Panc1 (cell line): Measurements from ENCODE around the gene C1orf50. TPM values are rescaled to one million over a fixed set of nuclear protein-coding genes. Genes with fewer than 3 reads are reported as not detected.

Source experiments
- ATAC-seq: fragments of 200-7000 bp; cut with Tn5 transposase; 2 replicates; pipeline ENCODE4 v1.9.1; 2020; ENCODE audit warnings: mild to moderate bottlenecking, moderate library complexity
- BruUV-seq: library from RNA; stranded (reverse); fragments of 400-500 nt; replicated peaks from 2 replicates; lab custom pipeline; 2021; lab: Mats Ljungman, UMichigan
- CTCF ChIA-PET: fragments of 300-600 bp; sonication (Branson Sonifier 250); formaldehyde crosslinking; loops from one replicate; lab custom pipeline; 2022; ENCODE audit warnings: antibody characterized with exemption; lab: Charles Lee
- POLR2A ChIA-PET: fragments of 300-600 bp; sonication (Branson Sonifier 250); formaldehyde crosslinking; loops from one replicate; lab custom pipeline; 2022; ENCODE audit warnings: antibody characterized with exemption; lab: Charles Lee
- DNase-seq: peaks from one replicate; pipeline ENCODE4 v3.0.0-alpha.2; 2010; ENCODE audit warnings: low read depth, low spot score
- H3K27ac ChIP-seq: 2 replicates; pipeline ENCODE4 v1.5.1; 2011; ENCODE audit warnings: mild to moderate bottlenecking, low read length, inconsistent platforms
- H3K27me3 ChIP-seq: fragments of 200-500 bp; sonication (Bioruptor generic); 2 replicates; pipeline ENCODE4 v1.6.0; 2014; ENCODE audit warnings: low read length, inconsistent platforms; ENCODE audit not compliant: control insufficient read depth, insufficient read depth
- H3K36me3 ChIP-seq: fragments of 200-500 bp; sonication (Bioruptor generic); 2 replicates; pipeline ENCODE4 v1.5.1; 2014; ENCODE audit warnings: inconsistent platforms, mild to moderate bottlenecking, low read length, moderate library complexity; ENCODE audit not compliant: control insufficient read depth, insufficient read depth
- H3K4me1 ChIP-seq: 2 replicates; pipeline ENCODE4 v1.5.1; 2011; ENCODE audit warnings: inconsistent platforms, mild to moderate bottlenecking, low read length, moderate library complexity; ENCODE audit not compliant: control insufficient read depth, insufficient read depth
- H3K4me3 ChIP-seq, 2 experiments: 2 replicates each; pipeline ENCODE4 v1.5.1; 2011 to 2012; ENCODE audit warnings: low read depth in 2 of 2, low read length in 2 of 2, mild to moderate bottlenecking in 2 of 2, inconsistent platforms in 1 of 2, moderate library complexity in 1 of 2
- H3K9me3 ChIP-seq: fragments of 200-500 bp; sonication (Bioruptor generic); 2 replicates; pipeline ENCODE4 v1.5.1; 2014; ENCODE audit warnings: low read depth, mild to moderate bottlenecking, inconsistent platforms, low read length, moderate library complexity; ENCODE audit not compliant: control insufficient read depth, insufficient read depth
- CTCF ChIP-seq: fragments of 450-650 bp; IDR thresholded peaks from 2 replicates; pipeline ENCODE4 v1.5.1; 2017; ENCODE audit warnings: mild to moderate bottlenecking
- POLR2AphosphoS5 ChIP-seq: IDR thresholded peaks from 2 replicates; pipeline ENCODE4 v1.6.1; 2012; ENCODE audit warnings: mild to moderate bottlenecking, low read depth, low read length, moderate library complexity
- REST ChIP-seq, 2 experiments: IDR thresholded peaks; 2 replicates each; pipeline ENCODE4 v1.6.1; 2011 to 2012; ENCODE audit warnings: low read depth in 2 of 2, control low read depth in 1 of 2, low read length in 1 of 2, mild to moderate bottlenecking in 1 of 2, moderate library complexity in 1 of 2; ENCODE audit not compliant: insufficient read depth in 1 of 2
- SIN3A ChIP-seq: IDR thresholded peaks from 2 replicates; pipeline ENCODE4 v1.6.1; 2012; ENCODE audit warnings: low read depth, mild to moderate bottlenecking, low read length, moderate library complexity, borderline replicate concordance; ENCODE audit not compliant: insufficient read depth
- TCF7L2 ChIP-seq: IDR thresholded peaks from 2 replicates; pipeline ENCODE4 v1.6.1; 2011; ENCODE audit warnings: mild to moderate bottlenecking, low read depth, low read length, inconsistent platforms
- in situ Hi-C: cut with HindIII; loops from 2 replicates; pipeline ENCODE4 v1.10.0; 2016; ENCODE audit warnings: low sequenced_read_pairs, low pct_unique_long_range_greater_than_20kb
- intact Hi-C: fragments of 100-400 bp; cut with micrococcal nuclease; formaldehyde crosslinking; loops from one replicate; pipeline ENCODE4 v1.10.0; 2022; ENCODE audit not compliant: unreplicated experiment
- total RNA-seq: library from RNA; stranded (reverse); gene quantifications from one replicate; pipeline ENCODE4 v1.2.1, GENCODE V29; 2021; ENCODE audit not compliant: unreplicated experiment

C1orf50 gene
- total RNA-seq, 1 experiment from 2014 or later = 5.8 TPM

GRCh38 chr1:42747125-42747524 lies 19.9 kb upstream of the C1orf50 start:
- no peak for DNase-seq
- H3K27me3 ChIP-seq = no peaks in the 10 kb centered on the region
- H3K4me1 ChIP-seq = no peaks in the 10 kb centered on the region; the same call in 1 of the 2 replicates
- no TSS peak for BruUV-seq
- no peak overlapping the region for H3K27ac ChIP-seq
- no peaks in the 10 kb centered on the region; the same call in 1 of the 2 replicates for H3K36me3 ChIP-seq
- TF ChIP-seq POLR2AphosphoS5 (no peak), TCF7L2 (no peak), REST (IDR thresholded peaks at IDR 0.05; ENCODE audit: insufficient read depth in 1 of 2, low read depth in 2 of 2, low read length in 1 of 2) (no peak), CTCF (peak; percentile 87; the same call in 1 of the 2 replicates), SIN3A (no peak)
- no peaks in the 10 kb centered on the region for H3K9me3 ChIP-seq
- ATAC-seq = peak; percentile 63
- in situ Hi-C loops = no loop called here
- intact Hi-C loops = no loop called here
- ChIA-PET CTCF (no interaction called here), POLR2A (no interaction called here)
- no peak overlapping the region for H3K4me3 ChIP-seq

GRCh38 chr1:42748021-42748420 lies 19.0 kb upstream of the C1orf50 start:
- Histone ChIP-seq H3K36me3 (peaks cover 6% of the 10 kb centered on the region), H3K27ac (no peak overlapping the region), H3K4me1 (no peaks in the 10 kb centered on the region; the same call in 1 of the 2 replicates), H3K9me3 (no peaks in the 10 kb centered on the region), H3K4me3 (no peak overlapping the region), H3K27me3 (no peaks in the 10 kb centered on the region)
- ChIA-PET POLR2A (no interaction called here), CTCF (no interaction called here)
- DNase-seq (no peak), ATAC-seq (no peak)
- TF ChIP-seq REST (IDR thresholded peaks at IDR 0.05; ENCODE audit: insufficient read depth in 1 of 2, low read depth in 2 of 2, low read length in 1 of 2) = no peak
- TF ChIP-seq CTCF = no peak
- TF ChIP-seq SIN3A = no peak
- no peak for TF ChIP-seq TCF7L2
- no peak for TF ChIP-seq POLR2AphosphoS5
- in situ Hi-C loops = no loop called here
- intact Hi-C loops = no loop called here
- BruUV-seq = no TSS peak
